Measurements from ENCODE around the gene SV2B.
"Not testable (repeated sequence)": the region's sequence is repeated elsewhere in the genome, so short reads cannot be mapped to it uniquely, and the experiment has no call there.

The SV2B gene

GRCh38 chr15:91308855-91309254, 208.8 kb downstream of the SV2B start:
- DNase-seq (ENCODE audit: low read depth in 2 of 2): peak in 1 of 2 donors; percentile 6

- DNase-seq (ENCODE audit: low read depth in 2 of 2): no peak
These were observed 211.9 kb downstream of the SV2B start for GRCh38 chr15:91311986-91312385.

GRCh38 chr15:91316126-91316525, 216.1 kb downstream of the SV2B start:
- no peak for DNase-seq (ENCODE audit: low read depth in 2 of 2)

GRCh38 chr15:91318516-91318915, 218.5 kb downstream of the SV2B start:
- no peak for DNase-seq (ENCODE audit: low read depth in 2 of 2)

GRCh38 chr15:91318931-91319330, 218.9 kb downstream of the SV2B start:
- no peak for DNase-seq (ENCODE audit: low read depth in 2 of 2)

- DNase-seq (ENCODE audit: low read depth in 2 of 2): no peak
These were observed 219.5 kb downstream of the SV2B start for GRCh38 chr15:91319371-91320059.

GRCh38 chr15:91320101-91320500, 220.0 kb downstream of the SV2B start:
- DNase-seq (ENCODE audit: low read depth in 2 of 2): no peak

GRCh38 chr15:91329914-91330313, 229.9 kb downstream of the SV2B start:
- no peak for DNase-seq (ENCODE audit: low read depth in 2 of 2)

GRCh38 chr15:91331581-91331980, 231.5 kb downstream of the SV2B start:
- no peak for DNase-seq (ENCODE audit: low read depth in 2 of 2)

GRCh38 chr15:91335702-91336101, 235.6 kb downstream of the SV2B start:
- no peak for DNase-seq (ENCODE audit: low read depth in 2 of 2)

GRCh38 chr15:91336687-91337086, 236.6 kb downstream of the SV2B start:
- no peak for DNase-seq (ENCODE audit: low read depth in 2 of 2)

- DNase-seq (ENCODE audit: low read depth in 2 of 2): no peak
These were observed 238.7 kb downstream of the SV2B start for GRCh38 chr15:91338766-91339165.

GRCh38 chr15:91342097-91342496, 242.0 kb downstream of the SV2B start:
- DNase-seq (ENCODE audit: low read depth in 2 of 2): no peak

GRCh38 chr15:91344912-91345311, 244.9 kb downstream of the SV2B start:
- not testable (repeated sequence) for DNase-seq (ENCODE audit: low read depth in 2 of 2)

GRCh38 chr15:91345736-91346135, 245.7 kb downstream of the SV2B start:
- DNase-seq (ENCODE audit: low read depth in 2 of 2): no peak

- no peak for DNase-seq (ENCODE audit: low read depth in 2 of 2)
These were observed 246.2 kb downstream of the SV2B start for GRCh38 chr15:91346259-91346658.

- DNase-seq (ENCODE audit: low read depth in 2 of 2): no peak
These were observed 248.9 kb downstream of the SV2B start for GRCh38 chr15:91348752-91349500.
